GM23248 (cell line): Measurements from ENCODE around the gene GALNT12.

ENCODE experiments used
- EZH2 ChIP-seq: fragments of 200-600 bp; sonication (generic); IDR thresholded peaks from 2 replicates; pipeline ENCODE4 v1.6.1; 2018; ENCODE audit warnings: antibody characterized with exemption, mild to moderate bottlenecking; ENCODE audit not compliant: insufficient read depth, poor library complexity, severe bottlenecking
- EZH2phosphoT487 ChIP-seq: fragments of 200-600 bp; sonication (generic); IDR thresholded peaks from 2 replicates; pipeline ENCODE4 v1.6.1; 2018; ENCODE audit warnings: antibody characterized with exemption, moderate library complexity, mild to moderate bottlenecking, low read depth; ENCODE audit not compliant: insufficient read depth

DNA sequence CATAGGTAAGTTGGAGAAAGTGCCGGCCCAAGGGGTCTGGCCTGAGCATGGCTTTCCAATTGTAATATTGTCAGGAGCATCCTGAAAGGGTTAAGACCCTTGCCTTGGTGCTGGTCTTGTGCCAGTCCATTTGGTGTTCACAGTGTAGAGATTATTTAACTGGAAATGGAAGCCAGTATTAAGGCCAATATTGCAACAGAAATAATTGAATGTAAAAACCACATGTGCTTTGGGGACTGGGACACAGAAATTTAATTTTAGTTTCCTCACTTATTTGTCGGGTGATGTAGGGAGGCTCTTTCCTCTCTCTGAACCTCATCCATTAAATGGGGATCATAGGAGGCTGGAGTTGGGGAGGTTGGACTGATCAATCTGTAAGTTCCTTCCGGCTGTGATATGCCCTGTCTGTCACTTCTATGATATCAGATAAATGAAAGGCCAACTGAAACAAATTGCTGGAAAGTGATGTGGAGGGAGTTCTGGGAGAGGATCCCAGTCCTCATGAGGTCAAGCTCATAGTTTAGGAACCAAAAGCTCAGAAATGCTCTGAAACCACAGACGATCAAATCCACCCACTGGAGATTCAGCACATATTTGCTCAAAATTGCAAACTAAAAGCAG is 81.4 kb downstream of the GALNT12 start:
- TF ChIP-seq EZH2phosphoT487 (no peak), EZH2 (no peak)
